Measurements from ENCODE around the gene PPDPF.

DNA sequence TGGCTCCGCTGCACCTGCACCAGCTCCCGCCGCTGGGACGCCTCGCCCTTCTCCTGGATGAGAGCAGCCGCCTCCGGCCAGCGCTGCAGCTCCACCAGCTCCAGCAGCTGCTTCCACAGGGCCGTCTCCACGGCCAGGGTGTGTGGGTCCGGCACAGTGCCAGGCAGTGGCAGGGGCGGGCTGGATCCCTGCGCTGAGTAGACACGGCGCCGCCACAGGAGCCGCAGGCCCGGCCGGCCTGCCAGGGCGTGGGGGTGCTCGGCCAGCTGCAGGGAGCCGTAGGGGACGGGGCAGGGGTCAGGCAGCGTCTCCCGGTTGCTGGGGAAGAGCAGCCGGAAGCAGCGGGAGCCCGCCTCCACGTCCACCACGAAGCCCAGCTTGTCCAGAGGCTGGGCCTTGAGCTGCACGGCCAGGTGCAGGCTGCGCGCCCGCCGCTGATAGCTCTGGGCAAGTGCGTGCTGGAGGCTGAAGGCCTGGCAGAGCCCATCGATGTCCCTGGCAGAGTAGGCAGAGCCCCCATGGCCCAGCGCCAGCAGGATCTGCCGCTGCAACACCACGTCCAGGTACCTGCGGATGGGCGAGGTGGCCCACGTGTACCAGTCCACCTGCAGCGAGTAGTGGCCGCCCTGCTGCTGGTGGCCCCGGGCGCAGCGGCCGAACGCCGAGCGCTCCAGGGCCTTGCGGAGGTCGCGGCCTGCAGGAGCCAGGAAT lies 42.8 kb downstream of the PPDPF start:
- TF ChIP-seq, protein P1, sequence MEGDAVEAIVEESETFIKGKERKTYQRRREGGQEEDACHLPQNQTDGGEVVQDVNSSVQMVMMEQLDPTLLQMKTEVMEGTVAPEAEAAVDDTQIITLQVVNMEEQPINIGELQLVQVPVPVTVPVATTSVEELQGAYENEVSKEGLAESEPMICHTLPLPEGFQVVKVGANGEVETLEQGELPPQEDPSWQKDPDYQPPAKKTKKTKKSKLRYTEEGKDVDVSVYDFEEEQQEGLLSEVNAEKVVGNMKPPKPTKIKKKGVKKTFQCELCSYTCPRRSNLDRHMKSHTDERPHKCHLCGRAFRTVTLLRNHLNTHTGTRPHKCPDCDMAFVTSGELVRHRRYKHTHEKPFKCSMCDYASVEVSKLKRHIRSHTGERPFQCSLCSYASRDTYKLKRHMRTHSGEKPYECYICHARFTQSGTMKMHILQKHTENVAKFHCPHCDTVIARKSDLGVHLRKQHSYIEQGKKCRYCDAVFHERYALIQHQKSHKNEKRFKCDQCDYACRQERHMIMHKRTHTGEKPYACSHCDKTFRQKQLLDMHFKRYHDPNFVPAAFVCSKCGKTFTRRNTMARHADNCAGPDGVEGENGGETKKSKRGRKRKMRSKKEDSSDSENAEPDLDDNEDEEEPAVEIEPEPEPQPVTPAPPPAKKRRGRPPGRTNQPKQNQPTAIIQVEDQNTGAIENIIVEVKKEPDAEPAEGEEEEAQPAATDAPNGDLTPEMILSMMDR (optimal IDR thresholded peaks at IDR 0.05 in 1 of 3, IDR thresholded peaks at IDR 0.05 in 1 of 3, conservative IDR thresholded peaks at IDR 0.05 in 1 of 3; ENCODE audit: extremely low read depth in 1 of 3, insufficient read depth in 2 of 3, low read length in 3 of 3) = no peak
- TF ChIP-seq EZH2 (IDR thresholded peaks at IDR 0.05; ENCODE audit: low read length) = no peak
